Colonic mucosa (tissue), 4 donors: ENCODE measurements around the gene DMD. TPM values are rescaled to one million over a fixed set of nuclear protein-coding genes. Genes with fewer than 3 reads are reported as not detected.
"Not testable (repeated sequence)": the region's sequence is repeated elsewhere in the genome, so short reads cannot be mapped to it uniquely, and the experiment has no call there.

Experiments used
- DNase-seq: peaks from one replicate; pipeline ENCODE4 v3.0.0-alpha.2; 2020
- H3K27ac ChIP-seq: fragments of 200-600 bp; one replicate; pipeline ENCODE4 v1.8.0; 2021
- H3K27me3 ChIP-seq: fragments of 200-600 bp; one replicate; pipeline ENCODE4 v1.8.0; 2021
- H3K36me3 ChIP-seq: fragments of 200-600 bp; one replicate; pipeline ENCODE4 v1.8.0; 2021
- H3K4me1 ChIP-seq: fragments of 200-600 bp; one replicate; pipeline ENCODE4 v1.8.0; 2021; ENCODE audit warnings: mild to moderate bottlenecking
- H3K4me3 ChIP-seq: fragments of 200-600 bp; one replicate; pipeline ENCODE4 v1.8.0; 2021
- H3K9ac ChIP-seq, 2 donors: one replicate each; pipeline ENCODE4 v1.7.0; 2013; ENCODE audit warnings: control low read depth in 2 of 2, low read depth in 2 of 2, low read length in 2 of 2
- H3K9me3 ChIP-seq: fragments of 200-600 bp; one replicate; pipeline ENCODE4 v1.8.0; 2021
- intact Hi-C: fragments of 100-400 bp; cut with DNase I; formaldehyde crosslinking; loops from one replicate; pipeline ENCODE4 v1.14.1; 2022
- total RNA-seq, 2 donors: library from RNA; stranded (reverse); fragmentation: NEBNext Ultra II Directional in 1 of 2; extraction: Animal tissue kit (Norgen Biotek cat#: 25700) in 1 of 2; gene quantifications; one replicate each; pipeline ENCODE4 v1.2.1, GENCODE V29; 2021
- TF ChIP-seq, protein P1 (sequence below): fragments of 200-600 bp; IDR thresholded peaks from one replicate; pipeline ENCODE4 v1.8.0; 2022; ENCODE audit warnings: antibody characterized with exemption, mild to moderate bottlenecking
- donor health status: healthy.
- donor health status: DM: no; HTN: no; CAD: no.
- donor health status: DM: no; HTN: no; CAD: no.

DMD gene
- total RNA-seq, 2 donors from 2014 or later: 7.3 to 24.5 TPM

DNA sequence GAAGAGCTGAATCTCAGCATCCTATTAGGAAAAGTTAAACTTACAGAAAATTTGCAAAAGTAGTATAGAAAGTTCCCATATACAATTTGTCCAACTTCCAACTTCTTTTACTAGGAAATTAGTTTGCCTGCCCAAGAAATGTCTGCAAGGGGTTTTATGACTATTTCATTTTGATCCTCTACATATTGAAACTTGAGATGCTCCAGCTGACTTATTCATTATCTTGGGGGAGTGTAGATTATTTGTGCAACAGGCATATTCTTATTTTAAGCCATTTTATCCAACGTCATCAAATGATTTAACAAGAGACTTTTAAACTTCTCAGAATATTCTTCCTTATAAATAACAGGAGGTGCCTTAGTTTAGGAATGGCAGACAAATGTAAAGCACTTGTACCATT, 1822.4 kb downstream of the DMD start:
- no peak overlapping the region for H3K9ac ChIP-seq
- DNase-seq: no peak
- intact Hi-C loops: no loop called here
- H3K4me1 ChIP-seq: no peaks in the 10 kb centered on the region
- no peak overlapping the region for H3K4me3 ChIP-seq
- no peaks in the 10 kb centered on the region for H3K9me3 ChIP-seq
- no peaks in the 10 kb centered on the region for H3K36me3 ChIP-seq
- H3K27ac ChIP-seq: no peak overlapping the region
- TF ChIP-seq, protein P1, sequence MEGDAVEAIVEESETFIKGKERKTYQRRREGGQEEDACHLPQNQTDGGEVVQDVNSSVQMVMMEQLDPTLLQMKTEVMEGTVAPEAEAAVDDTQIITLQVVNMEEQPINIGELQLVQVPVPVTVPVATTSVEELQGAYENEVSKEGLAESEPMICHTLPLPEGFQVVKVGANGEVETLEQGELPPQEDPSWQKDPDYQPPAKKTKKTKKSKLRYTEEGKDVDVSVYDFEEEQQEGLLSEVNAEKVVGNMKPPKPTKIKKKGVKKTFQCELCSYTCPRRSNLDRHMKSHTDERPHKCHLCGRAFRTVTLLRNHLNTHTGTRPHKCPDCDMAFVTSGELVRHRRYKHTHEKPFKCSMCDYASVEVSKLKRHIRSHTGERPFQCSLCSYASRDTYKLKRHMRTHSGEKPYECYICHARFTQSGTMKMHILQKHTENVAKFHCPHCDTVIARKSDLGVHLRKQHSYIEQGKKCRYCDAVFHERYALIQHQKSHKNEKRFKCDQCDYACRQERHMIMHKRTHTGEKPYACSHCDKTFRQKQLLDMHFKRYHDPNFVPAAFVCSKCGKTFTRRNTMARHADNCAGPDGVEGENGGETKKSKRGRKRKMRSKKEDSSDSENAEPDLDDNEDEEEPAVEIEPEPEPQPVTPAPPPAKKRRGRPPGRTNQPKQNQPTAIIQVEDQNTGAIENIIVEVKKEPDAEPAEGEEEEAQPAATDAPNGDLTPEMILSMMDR: no peak
- H3K27me3 ChIP-seq: no peaks in the 10 kb centered on the region

DNA sequence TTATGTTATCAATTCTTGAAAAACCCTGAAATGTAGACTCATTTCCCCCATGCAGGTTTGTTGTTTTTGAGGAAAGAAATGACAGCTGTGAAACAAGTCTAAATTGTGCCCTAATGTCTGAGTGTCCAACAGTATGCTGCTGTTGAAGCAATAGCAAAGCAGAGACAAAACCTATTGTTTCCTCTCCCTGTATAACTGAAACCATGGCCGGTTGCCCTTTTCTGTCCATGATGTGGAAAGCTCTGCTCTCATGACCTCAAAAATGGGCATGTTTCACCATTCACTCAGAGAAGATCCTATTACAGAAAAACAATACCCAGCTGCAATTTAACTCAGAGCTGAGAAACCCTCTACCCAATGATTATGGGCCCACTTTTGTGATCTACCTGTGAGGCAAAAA, 1826.9 kb downstream of the DMD start:
- H3K27ac ChIP-seq: no peak overlapping the region
- DNase-seq: no peak
- TF ChIP-seq, protein P1: no peak
- no peak overlapping the region for H3K4me3 ChIP-seq
- H3K4me1 ChIP-seq: no peaks in the 10 kb centered on the region
- no peak overlapping the region for H3K9ac ChIP-seq
- no peaks in the 10 kb centered on the region for H3K9me3 ChIP-seq
- intact Hi-C loops: no loop called here
- no peaks in the 10 kb centered on the region for H3K27me3 ChIP-seq
- H3K36me3 ChIP-seq: no peaks in the 10 kb centered on the region

DNA sequence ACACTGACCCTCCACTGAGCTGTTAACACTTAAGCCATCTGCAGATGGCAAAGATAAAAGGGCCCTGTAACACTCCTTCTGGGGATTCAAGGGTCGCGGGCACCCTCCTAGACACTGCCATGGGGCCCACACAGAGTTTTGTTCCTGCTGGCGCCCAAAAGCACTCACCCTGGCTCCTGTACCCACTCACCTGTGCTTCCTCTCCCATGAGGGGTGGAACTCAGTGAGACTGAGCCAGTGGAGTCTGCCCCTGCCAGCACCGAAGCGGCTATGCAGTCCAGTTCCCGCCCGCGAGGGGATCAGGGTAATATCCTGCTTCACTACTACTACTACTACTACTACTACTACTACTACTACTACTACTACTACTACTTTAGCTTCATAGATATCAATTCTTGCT, 1827.4 kb downstream of the DMD start:
- Histone ChIP-seq H3K27ac (no peak overlapping the region), H3K36me3 (no peaks in the 10 kb centered on the region), H3K4me3 (no peak overlapping the region), H3K9ac (no peak overlapping the region), H3K27me3 (no peaks in the 10 kb centered on the region), H3K4me1 (no peaks in the 10 kb centered on the region), H3K9me3 (no peaks in the 10 kb centered on the region)
- TF ChIP-seq, protein P1: no peak
- no peak for DNase-seq
- intact Hi-C loops: no loop called here

DNA sequence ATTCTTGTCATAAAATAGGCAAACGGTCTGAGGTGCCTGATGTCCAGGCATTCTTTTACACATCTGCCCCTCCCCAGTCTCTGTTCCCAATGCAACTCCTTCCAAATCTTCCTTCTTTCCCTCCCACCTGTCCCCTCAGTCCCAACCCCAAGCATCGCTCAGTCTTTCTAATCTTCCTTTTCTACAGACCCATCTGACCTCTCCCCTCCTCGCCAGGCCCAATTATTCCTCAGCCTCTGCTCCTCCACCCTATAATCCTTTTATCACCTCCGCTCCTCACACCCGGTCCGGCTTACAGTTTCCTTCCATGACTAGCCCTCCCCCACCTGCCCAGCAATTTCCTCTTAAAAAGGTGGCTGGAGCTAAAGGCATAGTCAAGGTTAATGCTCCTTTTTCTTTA, 1832.4 kb downstream of the DMD start:
- intact Hi-C loops, H3K36me3 ChIP-seq, H3K27ac ChIP-seq, H3K9ac ChIP-seq, H3K27me3 ChIP-seq, H3K4me3 ChIP-seq, DNase-seq, H3K4me1 ChIP-seq, H3K9me3 ChIP-seq: not testable (repeated sequence)

DNA sequence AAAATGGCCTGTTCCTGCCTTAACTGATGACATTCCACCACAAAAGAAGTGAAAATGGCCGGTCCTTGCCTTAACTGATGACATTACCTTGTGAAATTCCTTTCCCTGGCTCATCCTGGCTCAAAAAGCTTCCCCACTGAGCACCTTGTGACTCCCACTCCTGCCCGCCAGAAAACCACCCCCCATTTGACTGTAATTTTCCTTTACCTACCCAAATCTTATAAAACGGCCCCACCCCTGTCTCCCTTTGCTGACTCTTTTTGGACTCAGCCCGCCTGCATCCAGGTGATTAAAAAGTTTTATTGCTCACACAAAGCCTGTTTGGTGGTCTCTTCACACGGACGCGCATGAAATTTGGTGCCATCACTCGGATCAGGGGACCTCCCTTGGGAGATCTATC, 1833.5 kb downstream of the DMD start:
- H3K4me3 ChIP-seq, H3K9ac ChIP-seq, H3K36me3 ChIP-seq, H3K4me1 ChIP-seq, H3K27ac ChIP-seq, H3K9me3 ChIP-seq, intact Hi-C loops, H3K27me3 ChIP-seq, DNase-seq: not testable (repeated sequence)

DNA sequence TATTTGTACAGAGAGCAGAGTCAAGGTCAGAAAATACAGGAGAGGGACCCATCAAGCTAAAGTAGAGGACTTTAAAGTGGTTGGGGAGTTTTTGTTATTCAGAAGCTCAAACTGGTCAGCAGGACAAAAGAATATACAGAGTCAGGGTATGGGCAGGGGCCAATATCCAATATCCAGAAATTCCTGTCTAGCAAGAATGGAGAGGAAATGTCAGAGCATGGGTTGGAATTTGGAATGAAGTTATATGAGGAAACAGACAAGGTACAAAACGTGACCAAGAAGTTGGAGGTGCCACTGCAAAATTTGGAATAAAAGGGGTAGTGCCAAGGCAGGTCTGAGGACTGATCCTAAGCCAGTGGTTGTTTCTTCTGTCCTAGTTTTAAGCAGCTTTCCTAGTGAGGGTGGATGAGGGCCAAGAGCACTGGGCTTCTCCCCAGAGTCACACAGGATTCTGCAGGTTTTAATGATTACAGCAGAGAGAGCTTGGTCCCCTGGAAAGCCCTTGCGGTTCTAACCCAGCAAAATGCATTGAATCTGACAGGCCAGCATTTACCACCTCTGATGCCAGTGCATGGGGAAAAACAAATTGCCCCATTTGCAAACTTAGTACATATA, 1834.8 kb downstream of the DMD start:
- Histone ChIP-seq H3K4me3 (no peak overlapping the region), H3K9me3 (no peaks in the 10 kb centered on the region), H3K27ac (no peak overlapping the region), H3K9ac (no peak overlapping the region), H3K36me3 (no peaks in the 10 kb centered on the region), H3K27me3 (no peaks in the 10 kb centered on the region), H3K4me1 (no peaks in the 10 kb centered on the region)
- DNase-seq: no peak
- intact Hi-C loops: no loop called here
- TF ChIP-seq, protein P1: no peak
